Measurements from ENCODE around the gene BCAS3. TPM values are rescaled to one million over a fixed set of nuclear protein-coding genes. Genes with fewer than 3 reads are reported as not detected.

The BCAS3 gene
- total RNA-seq, 4 donors from 2014 or later = 42.1 to 84.7 (median 54.1) TPM

DNA sequence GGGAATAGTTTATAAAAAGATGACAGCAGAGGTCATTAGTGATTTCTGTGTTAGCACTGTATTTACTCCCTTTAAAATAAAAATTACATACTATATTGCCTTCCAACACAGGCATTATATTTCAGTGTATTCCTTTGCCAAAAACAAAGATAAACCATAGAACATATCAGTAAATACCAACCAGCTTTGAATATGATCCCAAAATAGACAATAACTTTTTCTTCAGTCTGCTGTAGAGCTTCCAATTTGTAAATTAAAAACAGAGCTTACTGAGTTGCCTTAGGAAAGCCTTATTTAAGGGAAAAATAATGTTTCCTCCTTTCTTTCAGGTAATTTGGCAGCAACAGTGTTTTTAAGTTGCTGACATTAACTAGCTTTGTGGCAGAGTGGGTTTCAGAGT, 369.9 kb downstream of the BCAS3 start:
- TF ChIP-seq, protein P1, sequence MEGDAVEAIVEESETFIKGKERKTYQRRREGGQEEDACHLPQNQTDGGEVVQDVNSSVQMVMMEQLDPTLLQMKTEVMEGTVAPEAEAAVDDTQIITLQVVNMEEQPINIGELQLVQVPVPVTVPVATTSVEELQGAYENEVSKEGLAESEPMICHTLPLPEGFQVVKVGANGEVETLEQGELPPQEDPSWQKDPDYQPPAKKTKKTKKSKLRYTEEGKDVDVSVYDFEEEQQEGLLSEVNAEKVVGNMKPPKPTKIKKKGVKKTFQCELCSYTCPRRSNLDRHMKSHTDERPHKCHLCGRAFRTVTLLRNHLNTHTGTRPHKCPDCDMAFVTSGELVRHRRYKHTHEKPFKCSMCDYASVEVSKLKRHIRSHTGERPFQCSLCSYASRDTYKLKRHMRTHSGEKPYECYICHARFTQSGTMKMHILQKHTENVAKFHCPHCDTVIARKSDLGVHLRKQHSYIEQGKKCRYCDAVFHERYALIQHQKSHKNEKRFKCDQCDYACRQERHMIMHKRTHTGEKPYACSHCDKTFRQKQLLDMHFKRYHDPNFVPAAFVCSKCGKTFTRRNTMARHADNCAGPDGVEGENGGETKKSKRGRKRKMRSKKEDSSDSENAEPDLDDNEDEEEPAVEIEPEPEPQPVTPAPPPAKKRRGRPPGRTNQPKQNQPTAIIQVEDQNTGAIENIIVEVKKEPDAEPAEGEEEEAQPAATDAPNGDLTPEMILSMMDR (IDR thresholded peaks at IDR 0.05) = no peak
- no peak for TF ChIP-seq POLR2A (IDR thresholded peaks at IDR 0.05)
- H3K4me3 ChIP-seq (ENCODE audit: low read depth, poor library complexity, severe bottlenecking) = no peak overlapping the region
- intact Hi-C loops (cut with DNase I; ENCODE audit: low total_unique reads) = no loop called here
- DNase-seq (ENCODE audit: low spot score in 2 of 2) = no peak

- intact Hi-C loops (cut with DNase I; ENCODE audit: low total_unique reads) = no loop called here
- TF ChIP-seq, protein P1 (IDR thresholded peaks at IDR 0.05) = no peak
- TF ChIP-seq POLR2A (IDR thresholded peaks at IDR 0.05) = no peak
- H3K4me3 ChIP-seq (ENCODE audit: low read depth, poor library complexity, severe bottlenecking) = no peak overlapping the region
- DNase-seq (ENCODE audit: low spot score in 2 of 2) = no peak
- WGBS, 2 donors = 87 to 90% methylated on average over 3 of the region's 3 CpGs
These were observed 370.9 kb downstream of the BCAS3 start for GRCh38 chr17:61048376-61049106.

DNA sequence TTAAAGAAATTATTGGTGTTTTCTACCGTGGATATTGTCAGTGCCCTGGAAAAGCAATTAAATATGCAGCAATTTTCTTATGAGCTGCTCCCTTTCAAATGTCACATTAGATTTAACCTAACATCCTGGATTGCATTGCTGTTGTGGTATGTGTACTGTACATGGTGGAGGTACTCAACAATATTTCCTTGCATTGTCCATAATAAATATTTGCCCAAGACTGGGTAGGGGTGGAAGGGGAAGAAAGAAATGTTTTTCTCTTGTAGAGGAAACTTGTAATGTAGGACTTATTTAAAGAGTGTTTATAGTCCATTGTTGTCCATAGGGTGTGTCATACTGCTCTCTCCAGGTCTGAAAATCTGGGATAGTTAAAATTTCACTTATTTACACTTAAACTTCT, 375.8 kb downstream of the BCAS3 start:
- DNase-seq (ENCODE audit: low spot score in 2 of 2) = no peak
- H3K4me3 ChIP-seq (ENCODE audit: low read depth, poor library complexity, severe bottlenecking) = no peak overlapping the region
- TF ChIP-seq, protein P1 (IDR thresholded peaks at IDR 0.05) = no peak
- intact Hi-C loops (cut with DNase I; ENCODE audit: low total_unique reads) = no loop called here
- WGBS, 2 donors = 80 to 85% methylated on average over 1 of the region's 1 CpG

DNA sequence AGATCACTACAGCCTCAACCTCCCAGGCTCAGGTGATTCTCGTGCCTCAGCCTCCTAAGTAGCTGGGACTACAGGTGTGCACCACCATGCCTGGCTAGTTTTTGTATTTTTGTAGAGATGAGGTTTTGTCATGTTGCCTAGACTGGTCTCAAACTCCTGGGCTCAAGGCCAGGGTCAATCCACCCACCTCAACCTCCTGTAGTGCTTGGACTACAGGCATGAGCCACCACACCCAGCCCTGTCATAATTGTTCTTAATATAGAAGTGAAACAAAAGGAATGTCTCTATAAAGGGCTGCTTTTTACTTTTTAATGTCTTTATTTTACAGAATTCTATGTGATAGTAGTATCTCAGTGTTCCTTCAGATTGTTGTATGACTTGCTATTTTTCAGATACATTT, 376.8 kb downstream of the BCAS3 start:
- H3K4me3 ChIP-seq (ENCODE audit: low read depth, poor library complexity, severe bottlenecking) = no peak overlapping the region
- no peak for DNase-seq (ENCODE audit: low spot score in 2 of 2)
- intact Hi-C loops (cut with DNase I; ENCODE audit: low total_unique reads) = no loop called here
- 93 to 100% methylated on average over 1 of the region's 1 CpG for WGBS, 2 donors
- TF ChIP-seq POLR2A (IDR thresholded peaks at IDR 0.05) = no peak
- TF ChIP-seq, protein P1 (IDR thresholded peaks at IDR 0.05) = no peak

- DNase-seq (ENCODE audit: low spot score in 2 of 2) = no peak
- no peak overlapping the region for H3K4me3 ChIP-seq (ENCODE audit: low read depth, poor library complexity, severe bottlenecking)
- TF ChIP-seq, protein P1 (IDR thresholded peaks at IDR 0.05) = no peak
- TF ChIP-seq POLR2A (IDR thresholded peaks at IDR 0.05) = no peak
- WGBS, 2 donors = 80 to 87% methylated on average over 2 of the region's 2 CpGs
- intact Hi-C loops (cut with DNase I; ENCODE audit: low total_unique reads) = no loop called here
These were observed 379.6 kb downstream of the BCAS3 start for GRCh38 chr17:61057257-61057656.

- DNase-seq (ENCODE audit: low spot score in 2 of 2) = no peak
- no peak overlapping the region for H3K4me3 ChIP-seq (ENCODE audit: low read depth, poor library complexity, severe bottlenecking)
- WGBS, 2 donors = 91 to 92% methylated on average over 3 of the region's 3 CpGs
- TF ChIP-seq, protein P1 (IDR thresholded peaks at IDR 0.05) = no peak
- no peak for TF ChIP-seq POLR2A (IDR thresholded peaks at IDR 0.05)
- intact Hi-C loops (cut with DNase I; ENCODE audit: low total_unique reads) = no loop called here
These were observed 380.4 kb downstream of the BCAS3 start for GRCh38 chr17:61058066-61058465.

Data from lower leg skin (tissue), 4 donors.